GM13977 (cell line): ENCODE data around the gene MACROD2.

Experiments
- DNase-seq: peaks from one replicate; pipeline ENCODE4 v3.0.0; 2012; ENCODE audit warnings: low spot score
- in situ Hi-C: fragments of 300-500 bp; cut with MboI; formaldehyde crosslinking; loops from one replicate; pipeline ENCODE4 v1.12.0; 2022; ENCODE audit warnings: low sequenced_read_pairs, low pct_unique_long_range_greater_than_20kb, mixed read lengths, inconsistent platforms; ENCODE audit not compliant: unreplicated experiment
- TF ChIP-seq, protein P1 (sequence below): IDR thresholded peaks from 2 replicates; pipeline ENCODE4 v1.5.1; 2012; ENCODE audit warnings: mild to moderate bottlenecking, control low read depth; ENCODE audit not compliant: insufficient read depth; ENCODE audit errors: extremely low read depth, missing control alignments

MACROD2 gene

DNA sequence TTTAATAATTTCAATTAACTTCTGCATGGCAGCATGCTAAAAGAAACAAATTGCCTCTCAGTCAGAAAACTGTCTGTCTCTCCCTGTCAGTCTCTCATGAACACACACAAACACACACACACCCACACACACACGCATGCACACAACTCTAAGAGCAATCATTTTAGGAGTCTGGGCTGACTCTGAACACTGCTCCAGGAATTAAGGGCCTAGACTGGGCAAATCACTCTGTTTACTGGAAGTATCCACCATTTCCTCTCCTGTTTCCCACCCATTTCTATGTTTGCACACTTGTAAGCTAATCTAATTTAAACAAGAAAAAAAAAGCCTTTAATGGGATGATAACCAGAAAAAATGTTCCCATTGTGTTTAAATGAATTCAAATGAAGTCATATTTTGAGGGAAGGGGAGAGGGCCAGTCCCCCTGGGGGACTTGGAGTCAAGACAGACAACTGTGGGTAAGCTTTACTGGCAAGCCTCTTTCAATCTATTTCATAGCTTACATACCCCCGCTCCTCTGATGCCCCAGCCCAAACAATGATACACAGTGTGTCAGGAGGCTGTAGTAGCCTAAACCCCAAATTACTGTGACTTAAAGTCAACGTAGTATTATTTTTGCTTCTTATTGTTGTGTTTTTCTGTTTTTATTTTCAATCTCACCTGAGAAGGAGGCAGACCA is 789.9 kb downstream of the MACROD2 start:
- in situ Hi-C loops, result no loop called here
- no peak for DNase-seq
- TF ChIP-seq, protein P1, sequence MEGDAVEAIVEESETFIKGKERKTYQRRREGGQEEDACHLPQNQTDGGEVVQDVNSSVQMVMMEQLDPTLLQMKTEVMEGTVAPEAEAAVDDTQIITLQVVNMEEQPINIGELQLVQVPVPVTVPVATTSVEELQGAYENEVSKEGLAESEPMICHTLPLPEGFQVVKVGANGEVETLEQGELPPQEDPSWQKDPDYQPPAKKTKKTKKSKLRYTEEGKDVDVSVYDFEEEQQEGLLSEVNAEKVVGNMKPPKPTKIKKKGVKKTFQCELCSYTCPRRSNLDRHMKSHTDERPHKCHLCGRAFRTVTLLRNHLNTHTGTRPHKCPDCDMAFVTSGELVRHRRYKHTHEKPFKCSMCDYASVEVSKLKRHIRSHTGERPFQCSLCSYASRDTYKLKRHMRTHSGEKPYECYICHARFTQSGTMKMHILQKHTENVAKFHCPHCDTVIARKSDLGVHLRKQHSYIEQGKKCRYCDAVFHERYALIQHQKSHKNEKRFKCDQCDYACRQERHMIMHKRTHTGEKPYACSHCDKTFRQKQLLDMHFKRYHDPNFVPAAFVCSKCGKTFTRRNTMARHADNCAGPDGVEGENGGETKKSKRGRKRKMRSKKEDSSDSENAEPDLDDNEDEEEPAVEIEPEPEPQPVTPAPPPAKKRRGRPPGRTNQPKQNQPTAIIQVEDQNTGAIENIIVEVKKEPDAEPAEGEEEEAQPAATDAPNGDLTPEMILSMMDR, result no peak

DNA sequence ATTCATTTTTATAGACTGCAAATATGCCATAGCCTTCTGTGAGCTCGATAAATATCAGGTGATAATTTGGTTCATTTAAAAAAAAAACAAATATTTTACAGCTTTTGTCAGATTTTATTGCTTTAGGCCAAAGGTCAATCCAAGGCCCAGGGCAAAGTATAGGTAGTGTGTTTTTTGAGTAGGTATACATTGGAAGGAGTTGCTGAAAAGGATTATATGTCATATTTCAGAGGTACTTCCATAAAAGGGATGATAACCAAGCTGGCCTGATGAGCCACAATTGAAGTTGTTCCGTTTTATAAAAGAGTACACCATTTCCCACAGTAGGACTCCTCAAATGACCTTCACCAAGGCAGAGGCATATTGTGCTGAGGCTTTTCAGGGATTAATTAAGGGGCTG is 794.9 kb downstream of the MACROD2 start:
- TF ChIP-seq, protein P1, result no peak
- no peak for DNase-seq
- in situ Hi-C loops, result no loop called here

DNA sequence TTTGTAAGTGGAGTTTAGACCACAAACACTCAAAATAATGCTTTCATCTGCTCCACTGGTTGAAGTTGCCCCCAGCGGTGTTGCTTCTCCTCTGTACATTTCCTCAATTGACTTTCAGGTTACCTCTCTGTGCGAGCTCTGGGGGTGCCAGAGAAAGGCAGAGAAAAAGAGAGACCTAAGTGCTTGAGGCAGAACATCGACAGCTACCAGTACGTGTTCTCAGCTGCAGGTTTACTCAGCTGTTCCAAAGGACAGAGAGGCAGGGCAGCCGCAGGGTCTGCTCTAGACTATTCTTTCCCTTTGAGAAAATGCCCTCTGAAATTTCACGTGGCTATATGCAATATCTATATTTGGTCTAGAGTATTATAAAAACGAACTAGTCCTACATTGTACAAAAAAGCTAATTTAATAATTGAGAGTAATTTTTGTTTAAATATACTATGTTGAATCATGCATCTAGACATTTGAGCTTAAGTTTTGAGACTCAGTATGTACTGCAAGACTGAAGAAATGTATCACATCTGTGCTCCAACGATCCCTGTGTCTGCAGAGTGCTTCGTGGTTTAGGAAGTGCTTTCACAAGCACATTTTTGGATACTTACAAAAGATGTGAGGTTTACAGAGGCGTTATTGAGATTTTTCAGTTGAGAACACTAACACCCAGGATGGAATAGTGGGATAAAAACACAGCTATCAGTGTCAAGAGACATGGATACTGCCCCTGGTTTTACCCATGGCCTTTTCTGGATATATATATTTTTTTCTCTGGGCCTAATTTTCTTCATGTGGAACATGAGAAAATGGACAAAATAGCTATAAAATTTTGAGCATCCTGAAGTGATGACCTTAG is 795.7 kb downstream of the MACROD2 start:
- DNase-seq, result no peak
- in situ Hi-C loops, result no loop called here
- TF ChIP-seq, protein P1, result no peak

DNA sequence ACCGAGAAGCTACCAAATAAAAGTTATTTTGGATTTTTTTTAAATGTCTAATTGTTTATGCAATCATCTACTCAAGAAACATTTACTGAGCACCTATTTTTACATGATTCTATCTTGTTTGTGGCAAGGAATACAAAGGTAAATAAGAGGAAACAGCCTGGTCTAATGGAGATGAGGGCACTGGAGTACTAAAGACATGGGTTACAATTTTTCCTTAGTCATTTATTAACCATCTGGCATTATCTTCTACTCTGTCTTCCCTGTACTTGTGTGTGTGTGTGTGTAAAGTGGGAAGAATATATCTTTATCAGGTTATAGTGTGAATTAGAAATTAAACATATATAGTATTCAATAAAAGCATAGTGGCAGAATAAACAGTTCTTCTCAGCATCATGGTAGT is 797.6 kb downstream of the MACROD2 start:
- in situ Hi-C loops, result no loop called here
- DNase-seq, result no peak
- TF ChIP-seq, protein P1, result no peak

DNA sequence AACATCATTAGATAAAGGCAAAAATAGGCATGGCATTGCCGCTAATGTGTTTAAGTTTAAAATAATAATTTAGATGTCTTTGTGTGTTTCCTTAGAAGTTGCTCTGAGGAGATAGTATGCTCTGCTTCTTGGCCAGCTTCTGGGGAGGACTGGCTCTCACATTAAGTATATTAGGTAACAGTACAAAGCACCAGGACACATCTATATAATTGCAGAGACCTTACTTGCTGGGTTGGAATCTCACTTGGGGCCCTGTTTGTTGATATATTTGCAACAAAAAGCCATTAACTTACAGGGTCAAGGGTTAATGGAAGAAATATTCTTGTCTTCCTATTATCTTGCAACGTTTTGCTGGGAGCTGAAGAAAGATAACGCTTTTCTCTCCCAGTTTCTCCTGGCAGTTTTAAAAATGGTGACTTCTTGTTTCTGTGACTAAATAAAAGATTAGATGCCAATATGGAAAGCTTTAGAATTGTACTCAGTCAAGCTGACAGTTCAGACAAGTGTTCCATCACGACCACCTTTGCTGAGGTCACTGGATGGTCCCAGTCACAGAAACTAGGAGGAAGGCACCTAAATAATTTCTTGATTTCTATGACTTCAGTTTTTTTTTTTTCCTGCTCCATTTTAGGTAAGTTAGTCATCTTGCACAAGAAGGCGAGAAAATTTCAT is 804.4 kb downstream of the MACROD2 start:
- no peak for DNase-seq
- in situ Hi-C loops, result no loop called here
- TF ChIP-seq, protein P1, result no peak

DNA sequence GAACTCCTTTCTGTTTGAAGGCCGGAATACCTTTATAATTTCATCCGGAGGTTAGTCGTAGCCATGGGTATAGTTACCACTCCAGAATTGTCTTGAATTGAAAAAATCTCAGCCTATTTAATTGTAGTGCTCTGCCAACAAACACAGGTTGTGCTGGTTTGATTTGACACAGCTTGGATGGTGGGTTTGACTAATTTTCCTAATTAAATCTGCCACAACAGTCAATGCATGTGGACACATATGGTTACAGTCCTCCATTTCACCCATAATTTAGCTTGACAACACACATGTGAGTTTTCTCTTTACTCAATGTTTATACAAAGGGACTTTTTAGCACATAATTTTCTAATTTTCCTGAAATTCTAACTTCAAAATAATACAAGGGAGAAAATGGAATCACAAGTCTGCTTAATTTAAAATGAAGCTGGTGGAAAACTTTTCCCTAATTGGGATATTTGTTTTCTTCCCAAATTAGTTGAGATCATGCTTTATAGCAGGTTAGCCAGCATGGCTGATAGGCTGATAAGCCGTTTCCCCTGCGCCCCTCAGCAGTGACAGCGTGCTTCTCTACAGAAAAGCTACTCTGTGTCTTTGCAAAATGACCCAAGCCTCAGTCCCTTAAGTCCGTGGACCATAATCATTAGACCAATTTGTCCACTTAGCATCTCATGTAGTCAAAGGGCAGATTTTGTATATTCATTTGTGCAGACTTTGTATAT is 805.5 kb downstream of the MACROD2 start:
- in situ Hi-C loops, result no loop called here
- no peak for DNase-seq
- TF ChIP-seq, protein P1, result no peak
